Smooth muscle cell (in vitro differentiated cells): ENCODE data around the gene FSTL3. TPM values are rescaled to one million over a fixed set of nuclear protein-coding genes. Genes with fewer than 3 reads are reported as not detected.

Experiments
- DNase-seq: peaks from one replicate; lab custom pipeline; 2025; ENCODE audit not compliant: unreplicated experiment; lab: John Stamatoyannopoulos, UW
- H2AFZ ChIP-seq: fragments of 200-600 bp; sonication (generic); 2 replicates; pipeline ENCODE4 v1.6.0; 2016; ENCODE audit warnings: antibody characterized with exemption, low read depth, mild to moderate bottlenecking
- H3F3A ChIP-seq: fragments of 200-600 bp; sonication (generic); 2 replicates; pipeline ENCODE4 v1.6.0; 2017; ENCODE audit warnings: antibody characterized with exemption, low read depth
- H3K27ac ChIP-seq: fragments of 200-600 bp; sonication (generic); 2 replicates; pipeline ENCODE4 v1.5.1; 2016; ENCODE audit warnings: low read depth, mild to moderate bottlenecking
- H3K27me3 ChIP-seq: fragments of 200-600 bp; sonication (generic); 2 replicates; pipeline ENCODE4 v1.6.1; 2016; ENCODE audit warnings: low read depth, mild to moderate bottlenecking
- H3K36me3 ChIP-seq: fragments of 200-600 bp; sonication (generic); 2 replicates; pipeline ENCODE4 v1.5.1; 2016; ENCODE audit warnings: low read depth
- H3K4me1 ChIP-seq: fragments of 200-600 bp; sonication (generic); 2 replicates; pipeline ENCODE4 v1.5.1; 2016; ENCODE audit warnings: low read depth
- H3K4me2 ChIP-seq: fragments of 200-600 bp; sonication (generic); 2 replicates; pipeline ENCODE4 v1.6.0; 2016; ENCODE audit warnings: mild to moderate bottlenecking
- H3K4me3 ChIP-seq: fragments of 200-600 bp; sonication (generic); 2 replicates; pipeline ENCODE4 v1.5.1; 2016; ENCODE audit warnings: mild to moderate bottlenecking
- H3K79me2 ChIP-seq: fragments of 200-600 bp; sonication (generic); 2 replicates; pipeline ENCODE4 v1.6.0; 2016; ENCODE audit warnings: low read depth, mild to moderate bottlenecking
- H3K9ac ChIP-seq: fragments of 200-600 bp; sonication (generic); 2 replicates; pipeline ENCODE4 v1.6.0; 2016; ENCODE audit warnings: low read depth
- H3K9me3 ChIP-seq: fragments of 200-600 bp; sonication (generic); replicated peaks from 2 replicates; pipeline ENCODE4 v1.5.1; 2016; ENCODE audit warnings: low read depth
- H4K20me1 ChIP-seq: fragments of 200-600 bp; sonication (generic); 2 replicates; pipeline ENCODE4 v1.6.0; 2016; ENCODE audit warnings: low read depth
- WGBS: methylation state at CpG from one replicate; pipeline ENCODE4 v1.1.7; 2016; ENCODE audit warnings: low lambda C conversion rate; 5-methylcytosine and 5-hydroxymethylcytosine counted together
- polyA plus RNA-seq: library from polyadenylated mRNA; unstranded; fragments of >200 nt; fragmentation: Nextera tagmentation; extraction: Ambion mirVana; gene quantifications from 2 replicates; pipeline ENCODE4 v1.2.1, GENCODE V29; 2016
- total RNA-seq: library from RNA; depleted of rRNA; stranded (reverse); fragments of >200 nt; gene quantifications from 2 replicates; pipeline ENCODE4 v1.2.3, GENCODE V29; 2014
- TF ChIP-seq, protein P1 (sequence below): fragments of 200-600 bp; sonication (generic); IDR thresholded peaks from 2 replicates; pipeline ENCODE4 v1.5.1; 2017; ENCODE audit warnings: borderline replicate concordance, mild to moderate bottlenecking, antibody characterized with exemption; ENCODE audit not compliant: insufficient read depth, poor library complexity, severe bottlenecking

FSTL3 gene
- total and polyA plus RNA-seq, 2 experiments from 2014 or later: 132 to 172 TPM

DNA sequence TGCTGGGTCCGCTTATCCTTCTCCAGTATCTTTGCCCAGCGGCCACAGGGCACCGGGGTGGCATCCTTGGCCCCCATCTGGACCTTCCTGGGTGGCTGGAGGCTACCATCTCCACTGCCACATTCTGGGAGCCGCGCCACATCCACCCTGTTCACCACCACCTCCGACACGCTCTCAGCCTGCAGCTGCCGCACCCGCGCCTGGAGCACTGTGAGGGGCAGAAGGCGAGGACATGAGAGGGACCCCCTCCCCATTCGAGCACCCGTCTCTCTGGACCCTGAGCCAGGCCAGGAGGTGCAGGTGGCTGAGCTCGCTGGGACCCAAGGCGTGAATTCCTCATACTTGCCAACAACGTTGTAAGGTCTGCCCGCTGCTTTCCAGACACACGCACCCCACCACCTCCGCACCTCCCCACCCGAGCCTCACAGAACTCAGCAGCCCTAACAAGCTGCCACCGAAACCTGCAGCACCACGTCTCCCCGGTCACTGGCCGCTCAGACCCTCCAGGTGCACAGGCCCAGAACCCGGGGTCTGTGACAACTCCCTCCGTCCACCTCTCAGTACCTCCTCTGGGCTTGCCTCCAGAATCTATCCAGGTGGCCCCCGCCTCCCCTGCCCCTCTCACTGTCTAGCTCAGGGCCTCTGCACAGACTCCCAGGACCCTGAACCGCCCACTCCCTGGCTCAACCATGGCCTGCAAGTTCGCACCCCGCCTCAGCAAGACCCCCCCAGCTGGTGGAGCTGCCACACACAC lies 46.1 kb upstream of the FSTL3 start:
- WGBS: 95% methylated on average over 28 of the region's 30 CpGs
- no peak overlapping the region for H3K4me2 ChIP-seq

GRCh38 chr19:632579-633067 lies 43.6 kb upstream of the FSTL3 start:
- Histone ChIP-seq H3K27me3 (no peaks in the 10 kb centered on the region), H3K27ac (peak overlapping the region; percentile 64), H3K9ac (peak overlapping the region; percentile 68), H3K4me2 (peak overlapping the region; percentile 97), H3K9me3 (no peaks in the 10 kb centered on the region), H3F3A (no peaks in the 10 kb centered on the region), H3K79me2 (peaks cover 9% of the 10 kb centered on the region), H3K4me3 (peak overlapping the region; percentile 88), H4K20me1 (no peaks in the 10 kb centered on the region), H3K4me1 (peaks cover 7% of the 10 kb centered on the region), H2AFZ (peak overlapping the region; percentile 82), H3K36me3 (no peaks in the 10 kb centered on the region)
- WGBS: 1% methylated on average over 30 of the region's 35 CpGs
- TF ChIP-seq, protein P1, sequence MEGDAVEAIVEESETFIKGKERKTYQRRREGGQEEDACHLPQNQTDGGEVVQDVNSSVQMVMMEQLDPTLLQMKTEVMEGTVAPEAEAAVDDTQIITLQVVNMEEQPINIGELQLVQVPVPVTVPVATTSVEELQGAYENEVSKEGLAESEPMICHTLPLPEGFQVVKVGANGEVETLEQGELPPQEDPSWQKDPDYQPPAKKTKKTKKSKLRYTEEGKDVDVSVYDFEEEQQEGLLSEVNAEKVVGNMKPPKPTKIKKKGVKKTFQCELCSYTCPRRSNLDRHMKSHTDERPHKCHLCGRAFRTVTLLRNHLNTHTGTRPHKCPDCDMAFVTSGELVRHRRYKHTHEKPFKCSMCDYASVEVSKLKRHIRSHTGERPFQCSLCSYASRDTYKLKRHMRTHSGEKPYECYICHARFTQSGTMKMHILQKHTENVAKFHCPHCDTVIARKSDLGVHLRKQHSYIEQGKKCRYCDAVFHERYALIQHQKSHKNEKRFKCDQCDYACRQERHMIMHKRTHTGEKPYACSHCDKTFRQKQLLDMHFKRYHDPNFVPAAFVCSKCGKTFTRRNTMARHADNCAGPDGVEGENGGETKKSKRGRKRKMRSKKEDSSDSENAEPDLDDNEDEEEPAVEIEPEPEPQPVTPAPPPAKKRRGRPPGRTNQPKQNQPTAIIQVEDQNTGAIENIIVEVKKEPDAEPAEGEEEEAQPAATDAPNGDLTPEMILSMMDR: no peak
- peak; percentile 65 for DNase-seq

More for the DNA sequence above, 46.1 kb upstream of the FSTL3 start:
- Histone ChIP-seq H3K79me2 (peaks cover 9% of the 10 kb centered on the region), H3K4me3 (no peak overlapping the region), H3K27me3 (no peaks in the 10 kb centered on the region), H4K20me1 (peaks cover 9% of the 10 kb centered on the region), H3K4me1 (peaks cover 7% of the 10 kb centered on the region), H3K27ac (no peak overlapping the region), H3K36me3 (no peaks in the 10 kb centered on the region), H3K9ac (no peak overlapping the region), H3K9me3 (no peaks in the 10 kb centered on the region), H2AFZ (no peak overlapping the region), H3F3A (no peaks in the 10 kb centered on the region)
- no peak for DNase-seq
- TF ChIP-seq, protein P1: no peak

DNA sequence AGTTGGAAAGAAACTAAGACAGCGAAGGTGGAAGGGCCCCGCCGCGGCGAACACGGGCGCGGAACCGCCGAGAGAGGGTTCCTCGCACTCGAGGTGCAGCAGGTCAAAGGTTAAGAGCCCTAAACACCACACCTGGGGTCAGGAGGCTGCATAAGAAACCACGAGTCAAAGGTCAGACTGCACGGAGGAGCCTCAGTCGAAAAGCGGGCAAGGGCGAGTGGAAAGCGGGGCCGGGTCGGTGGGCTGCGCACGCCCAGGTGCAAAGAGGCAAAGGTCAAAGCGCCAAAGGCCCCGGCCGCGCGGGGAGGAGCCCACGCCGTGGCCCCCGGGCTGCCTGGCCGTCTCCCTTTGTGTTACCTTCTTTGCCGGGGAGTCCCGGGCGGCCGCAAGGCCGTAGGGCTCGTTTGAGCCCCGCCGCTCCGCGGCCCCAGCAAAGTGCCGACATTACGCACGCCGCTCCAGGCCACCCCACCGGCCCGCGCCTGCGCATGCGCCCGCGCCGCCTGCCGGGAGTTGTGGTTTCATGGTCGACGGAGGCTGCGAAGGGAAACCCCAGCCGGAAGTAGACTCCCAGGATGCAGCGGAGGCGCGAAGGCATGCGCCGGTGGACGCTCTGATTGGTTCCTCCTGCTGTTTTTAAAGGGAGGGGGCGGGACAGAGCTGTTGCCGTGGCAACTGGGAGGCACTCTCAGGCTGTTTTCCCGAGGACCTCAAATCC lies 43.0 kb upstream of the FSTL3 start, which contains the start of gene POLRMT:
Gene POLRMT (minus strand): TSS at position 470 of the 718 bp plus-strand sequence. CDS start 25 bp downstream, at position 445.
- Histone ChIP-seq H2AFZ (peak within 1 kb of the TSS; percentile 99), H3K27ac (peak within 1 kb of the TSS; percentile 79), H3F3A (no peaks in the 10 kb centered on the region), H3K4me2 (peak within 1 kb of the TSS; percentile 98), H3K79me2 (peaks cover 9% of the 10 kb centered on the region), H3K9ac (peak within 1 kb of the TSS; percentile 83), H3K36me3 (no peaks in the 10 kb centered on the region), H3K27me3 (no peaks in the 10 kb centered on the region), H3K4me3 (peak within 1 kb of the TSS; percentile 88), H3K4me1 (peaks cover 7% of the 10 kb centered on the region), H3K9me3 (no peaks in the 10 kb centered on the region), H4K20me1 (no peaks in the 10 kb centered on the region)
- peak; percentile 91 for DNase-seq
- WGBS: 1% methylated on average over 65 of the region's 67 CpGs
- TF ChIP-seq, protein P1: no peak
